Measurements from ENCODE around the gene ADAT1.
"Not testable (repeated sequence)": the region's sequence is repeated elsewhere in the genome, so short reads cannot be mapped to it uniquely, and the experiment has no call there.

Gene ADAT1

GRCh38 chr16:75603241-75603640, 19.8 kb downstream of the ADAT1 start:
- Histone ChIP-seq H3K36me3 (ENCODE audit: insufficient read depth, low read length) (peaks cover 42% of the 10 kb centered on the region), H3K9me3 (ENCODE audit: control insufficient read depth, insufficient read depth, low read length) (no peaks in the 10 kb centered on the region; the same call in 1 of the 2 replicates), H3K4me1 (ENCODE audit: insufficient read depth, low read length) (no peaks in the 10 kb centered on the region)

GRCh38 chr16:75599452-75600277, 23.4 kb downstream of the ADAT1 start:
- H3K4me1 ChIP-seq (ENCODE audit: insufficient read depth, low read length): peaks cover 7% of the 10 kb centered on the region
- H3K9me3 ChIP-seq (ENCODE audit: control insufficient read depth, insufficient read depth, low read length): no peaks in the 10 kb centered on the region; the same call in 1 of the 2 replicates
- peaks cover 41% of the 10 kb centered on the region for H3K36me3 ChIP-seq (ENCODE audit: insufficient read depth, low read length)

More at GRCh38 chr16:75603241-75603640, 19.8 kb downstream of the ADAT1 start:
- H3K9ac ChIP-seq (ENCODE audit: low read depth, low read length): no peak overlapping the region

GRCh38 chr16:75593825-75594820, 29.0 kb downstream of the ADAT1 start:
- Histone ChIP-seq H3K9ac (ENCODE audit: low read depth, low read length) (peak overlapping the region; percentile 40), H3K9me3 (ENCODE audit: control insufficient read depth, insufficient read depth, low read length) (no peaks in the 10 kb centered on the region)

More at GRCh38 chr16:75599452-75600277, 23.4 kb downstream of the ADAT1 start:
- H3K9ac ChIP-seq (ENCODE audit: low read depth, low read length): no peak overlapping the region

DNA sequence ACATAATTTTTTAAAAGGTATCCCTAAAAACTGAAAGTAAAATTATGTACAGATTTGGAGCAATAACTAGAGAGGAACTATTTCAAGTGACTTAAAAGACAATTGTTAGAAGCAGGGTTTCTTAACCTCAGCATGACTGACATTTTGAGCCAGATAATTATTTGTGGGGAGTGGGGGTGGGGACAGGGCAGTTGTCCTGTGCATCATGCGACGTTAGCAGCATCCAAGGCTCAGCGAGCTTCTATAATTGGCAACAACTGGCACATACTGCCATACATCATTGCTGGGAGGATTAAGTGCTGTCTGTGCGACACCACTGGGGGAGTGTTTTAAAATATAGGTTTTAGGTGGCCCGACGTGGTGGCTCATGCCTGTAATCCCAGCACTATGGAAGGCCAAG, 29.8 kb downstream of the ADAT1 start:
- H3K4me1 ChIP-seq (ENCODE audit: insufficient read depth, low read length): peaks cover 30% of the 10 kb centered on the region
- peaks cover 5% of the 10 kb centered on the region; the same call in 1 of the 2 replicates for H3K36me3 ChIP-seq (ENCODE audit: insufficient read depth, low read length)
- H3K9ac ChIP-seq (ENCODE audit: low read depth, low read length): no peak overlapping the region
- no peaks in the 10 kb centered on the region for H3K9me3 ChIP-seq (ENCODE audit: control insufficient read depth, insufficient read depth, low read length)

More at GRCh38 chr16:75593825-75594820, 29.0 kb downstream of the ADAT1 start:
- H3K36me3 ChIP-seq (ENCODE audit: insufficient read depth, low read length): peaks cover 5% of the 10 kb centered on the region; the same call in 1 of the 2 replicates
- peaks cover 30% of the 10 kb centered on the region for H3K4me1 ChIP-seq (ENCODE audit: insufficient read depth, low read length)

GRCh38 chr16:75591927-75592326, 31.2 kb downstream of the ADAT1 start:
- H3K9ac ChIP-seq (ENCODE audit: low read depth, low read length); H3K9me3 ChIP-seq (ENCODE audit: control insufficient read depth, insufficient read depth, low read length); H3K36me3 ChIP-seq (ENCODE audit: insufficient read depth, low read length): not testable (repeated sequence)
- peaks cover 30% of the 10 kb centered on the region for H3K4me1 ChIP-seq (ENCODE audit: insufficient read depth, low read length)

DNA sequence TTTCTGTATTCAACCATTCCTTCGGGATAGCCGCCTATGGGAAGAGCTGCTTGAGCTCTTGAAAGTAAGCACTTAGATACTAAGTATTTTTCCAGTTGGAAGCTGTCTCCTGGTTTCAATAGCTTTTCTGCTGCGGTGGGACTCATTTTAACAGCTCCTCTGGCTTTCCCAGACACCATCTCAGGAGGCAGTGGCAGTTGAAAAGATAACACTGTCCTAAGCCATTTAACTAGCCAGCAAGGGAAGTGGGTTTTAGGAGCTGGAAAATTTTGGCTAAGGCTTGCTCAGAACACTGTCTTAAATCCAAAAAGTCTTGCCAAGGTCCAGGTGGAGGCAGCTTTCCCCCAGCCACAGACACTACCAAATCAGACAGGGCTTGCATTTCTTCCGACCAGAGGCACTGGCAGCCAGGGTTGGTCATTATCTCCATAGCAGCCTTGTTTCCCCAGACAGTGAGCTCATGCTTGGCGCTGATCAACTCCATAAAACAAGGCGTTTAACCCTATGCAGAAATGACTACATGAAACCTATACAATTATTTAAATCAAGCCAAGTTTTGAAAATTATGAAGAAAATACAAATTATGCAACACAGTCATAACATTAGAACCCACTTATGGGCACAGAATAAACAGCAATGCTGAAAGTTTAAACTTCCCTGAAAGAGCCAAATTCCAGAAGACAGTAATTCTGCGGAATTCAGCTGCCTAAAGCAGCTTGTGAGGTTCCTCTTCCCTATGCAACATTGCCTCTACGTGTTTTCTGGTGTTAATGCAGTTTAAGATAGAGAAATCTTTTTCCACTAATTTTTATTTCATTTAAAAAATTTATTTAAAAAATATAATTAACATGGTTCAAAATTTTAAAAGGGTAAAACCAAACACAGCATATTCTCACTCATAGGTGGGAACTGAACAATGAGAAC, 31.9 kb downstream of the ADAT1 start:
- Histone ChIP-seq H3K4me1 (ENCODE audit: insufficient read depth, low read length) (peaks cover 30% of the 10 kb centered on the region), H3K9ac (ENCODE audit: low read depth, low read length) (no peak overlapping the region), H3K36me3 (ENCODE audit: insufficient read depth, low read length) (no peaks in the 10 kb centered on the region), H3K9me3 (ENCODE audit: control insufficient read depth, insufficient read depth, low read length) (no peaks in the 10 kb centered on the region)

DNA sequence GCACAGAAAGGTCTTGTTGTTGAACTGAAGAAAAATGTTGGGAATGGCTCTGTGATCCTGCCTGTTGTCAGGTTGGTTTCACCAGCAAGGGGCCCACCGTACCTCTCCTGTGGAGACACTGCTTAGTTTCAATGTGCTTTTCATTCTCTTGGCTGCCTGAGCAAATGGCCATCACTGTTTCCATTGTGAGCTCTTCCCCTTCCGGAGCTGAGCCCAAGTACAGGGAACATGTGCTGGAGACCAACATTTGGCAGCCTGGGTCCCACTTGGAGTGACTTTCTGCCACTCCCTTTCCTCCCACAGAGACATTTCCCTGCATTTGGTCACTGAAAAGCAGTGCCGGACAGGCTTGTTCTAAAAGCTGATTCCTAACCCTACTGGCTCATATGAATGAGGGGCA, 33.8 kb downstream of the ADAT1 start:
- Histone ChIP-seq H3K9me3 (ENCODE audit: control insufficient read depth, insufficient read depth, low read length) (no peaks in the 10 kb centered on the region), H3K36me3 (ENCODE audit: insufficient read depth, low read length) (no peaks in the 10 kb centered on the region), H3K4me1 (ENCODE audit: insufficient read depth, low read length) (peaks cover 20% of the 10 kb centered on the region), H3K9ac (ENCODE audit: low read depth, low read length) (no peak overlapping the region)

DNA sequence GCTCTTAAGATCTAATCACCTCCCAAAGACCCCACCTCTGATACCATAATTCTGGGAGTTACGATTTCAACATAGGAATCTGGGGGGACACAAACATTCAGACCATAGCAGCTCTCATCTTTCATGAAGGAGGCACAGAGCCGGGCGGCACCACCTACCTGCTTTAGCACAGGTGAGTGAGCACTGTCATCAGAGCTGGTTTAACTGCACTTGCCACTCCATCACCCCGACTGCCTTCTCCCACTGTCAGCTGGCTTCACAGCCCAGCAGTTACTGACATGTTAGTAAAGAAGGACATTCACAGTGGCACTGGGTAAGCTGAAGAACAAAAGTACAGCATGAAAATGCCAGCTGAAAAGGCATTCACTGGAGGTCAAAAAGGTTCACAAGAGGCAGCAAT, 34.4 kb downstream of the ADAT1 start:
- H3K9ac ChIP-seq (ENCODE audit: low read depth, low read length): no peak overlapping the region
- no peaks in the 10 kb centered on the region for H3K9me3 ChIP-seq (ENCODE audit: control insufficient read depth, insufficient read depth, low read length)

GRCh38 chr16:75584108-75584507, 39.0 kb downstream of the ADAT1 start:
- no peak overlapping the region for H3K9ac ChIP-seq (ENCODE audit: low read depth, low read length)
- peaks cover 3% of the 10 kb centered on the region; the same call in 1 of the 2 replicates for H3K36me3 ChIP-seq (ENCODE audit: insufficient read depth, low read length)
- no peaks in the 10 kb centered on the region for H3K9me3 ChIP-seq (ENCODE audit: control insufficient read depth, insufficient read depth, low read length)
- no peaks in the 10 kb centered on the region for H3K4me1 ChIP-seq (ENCODE audit: insufficient read depth, low read length)

More for the DNA sequence above, 34.4 kb downstream of the ADAT1 start:
- Histone ChIP-seq H3K36me3 (ENCODE audit: insufficient read depth, low read length) (no peaks in the 10 kb centered on the region), H3K4me1 (ENCODE audit: insufficient read depth, low read length) (peaks cover 19% of the 10 kb centered on the region)

DNA sequence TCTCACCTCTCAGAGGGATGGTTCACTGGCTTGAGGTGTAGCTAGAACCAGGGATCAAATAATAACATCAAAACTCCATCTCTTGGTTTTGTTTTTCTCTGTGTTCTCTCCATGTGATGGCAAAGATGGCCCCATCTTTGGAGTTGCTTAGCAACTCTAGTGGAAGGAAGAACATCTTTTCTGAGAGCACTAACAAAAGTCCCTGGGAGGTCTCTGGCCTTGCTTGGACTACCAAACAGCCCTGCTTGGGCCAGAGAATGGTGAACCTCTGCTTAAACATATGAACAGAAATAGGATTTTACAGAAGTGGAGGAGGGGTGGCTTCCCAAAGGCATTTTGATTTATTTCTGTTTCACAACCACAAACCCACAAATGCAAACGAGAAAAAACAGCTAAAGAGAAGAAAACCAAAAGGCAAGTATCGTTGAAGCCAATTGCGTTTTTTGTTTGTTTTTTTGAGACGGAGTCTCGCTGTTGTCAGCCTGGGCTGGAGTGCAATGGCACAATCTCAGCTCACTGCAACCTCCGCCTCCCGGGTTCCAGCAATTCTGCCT, 43.7 kb downstream of the ADAT1 start:
- Histone ChIP-seq H3K9ac (ENCODE audit: low read depth, low read length) (no peak overlapping the region), H3K36me3 (ENCODE audit: insufficient read depth, low read length) (peaks cover 15% of the 10 kb centered on the region), H3K4me1 (ENCODE audit: insufficient read depth, low read length) (peaks cover 9% of the 10 kb centered on the region), H3K9me3 (ENCODE audit: control insufficient read depth, insufficient read depth, low read length) (no peaks in the 10 kb centered on the region)

DNA sequence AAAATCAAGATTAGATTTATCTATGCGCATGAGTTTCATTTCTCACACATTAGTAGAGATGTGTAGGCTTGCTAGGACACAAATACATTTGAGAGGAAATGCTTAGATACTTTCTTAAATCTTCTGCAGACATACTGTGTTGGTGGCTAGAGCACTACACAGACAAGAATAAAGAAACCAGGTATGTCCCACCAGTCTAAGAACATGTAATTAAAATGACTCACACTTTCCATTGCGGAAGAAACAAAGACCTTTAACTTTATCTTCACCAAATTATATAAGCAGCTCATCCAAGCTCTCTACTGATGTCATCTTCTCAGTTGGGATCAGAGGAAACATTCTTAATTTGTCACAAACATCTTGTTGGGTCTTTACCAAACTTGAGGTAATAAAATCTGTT, 44.4 kb downstream of the ADAT1 start:
- Histone ChIP-seq H3K9ac (ENCODE audit: low read depth, low read length) (no peak overlapping the region), H3K4me1 (ENCODE audit: insufficient read depth, low read length) (peaks cover 9% of the 10 kb centered on the region), H3K36me3 (ENCODE audit: insufficient read depth, low read length) (peaks cover 20% of the 10 kb centered on the region), H3K9me3 (ENCODE audit: control insufficient read depth, insufficient read depth, low read length) (no peaks in the 10 kb centered on the region)

GRCh38 chr16:75578212-75578611, 44.9 kb downstream of the ADAT1 start:
- no peaks in the 10 kb centered on the region for H3K9me3 ChIP-seq (ENCODE audit: control insufficient read depth, insufficient read depth, low read length)
- H3K36me3 ChIP-seq (ENCODE audit: insufficient read depth, low read length): peaks cover 20% of the 10 kb centered on the region
- H3K4me1 ChIP-seq (ENCODE audit: insufficient read depth, low read length): peaks cover 9% of the 10 kb centered on the region
- H3K9ac ChIP-seq (ENCODE audit: low read depth, low read length): no peak overlapping the region

GRCh38 chr16:75576384-75576811, 46.7 kb downstream of the ADAT1 start:
- no peaks in the 10 kb centered on the region for H3K9me3 ChIP-seq (ENCODE audit: control insufficient read depth, insufficient read depth, low read length)
- H3K4me1 ChIP-seq (ENCODE audit: insufficient read depth, low read length): peaks cover 9% of the 10 kb centered on the region
- no peak overlapping the region for H3K9ac ChIP-seq (ENCODE audit: low read depth, low read length)
- peaks cover 20% of the 10 kb centered on the region for H3K36me3 ChIP-seq (ENCODE audit: insufficient read depth, low read length)
